PC-3 (cell line): Measurements from ENCODE around the gene ACTN1. TPM values are rescaled to one million over a fixed set of nuclear protein-coding genes. Genes with fewer than 3 reads are reported as not detected.

Source experiments
- ATAC-seq: fragments of 200-7000 bp; cut with Tn5 transposase; 2 replicates; pipeline ENCODE4 v1.9.1; 2020; ENCODE audit warnings: mild to moderate bottlenecking, moderate library complexity
- BruUV-seq: library from RNA; stranded (reverse); fragments of 400-500 nt; replicated peaks from 2 replicates; lab custom pipeline; 2021; lab: Mats Ljungman, UMichigan
- CTCF ChIA-PET: fragments of 300-600 bp; sonication (Branson Sonifier 250); formaldehyde crosslinking; loops from one replicate; lab custom pipeline; 2022; ENCODE audit warnings: antibody characterized with exemption; lab: Charles Lee
- POLR2A ChIA-PET: fragments of 300-600 bp; sonication (Branson Sonifier 250); formaldehyde crosslinking; loops from one replicate; lab custom pipeline; 2022; ENCODE audit warnings: antibody characterized with exemption; ENCODE audit not compliant: unreplicated experiment; lab: Charles Lee
- DNase-seq: peaks from one replicate; pipeline ENCODE4 v3.0.0-alpha.2; 2015
- H2AFZ ChIP-seq: fragments of 300-600 bp; sonication (generic); 2 replicates; pipeline ENCODE4 v1.6.0; 2016; ENCODE audit warnings: antibody characterized with exemption, low read length
- H3F3A ChIP-seq: fragments of 300-600 bp; sonication (generic); one replicate; pipeline ENCODE4 v1.6.0; 2017; ENCODE audit warnings: antibody characterized with exemption, low read length, control low read depth, mild to moderate bottlenecking; ENCODE audit not compliant: unreplicated experiment
- H3K27ac ChIP-seq: fragments of 300-600 bp; sonication (generic); 2 replicates; pipeline ENCODE4 v1.5.1; 2016; ENCODE audit warnings: mild to moderate bottlenecking, low read length
- H3K27me3 ChIP-seq: fragments of 300-600 bp; sonication (generic); 2 replicates; pipeline ENCODE4 v1.6.1; 2016; ENCODE audit warnings: low read length, mixed read lengths
- H3K36me3 ChIP-seq: fragments of 300-600 bp; sonication (generic); 2 replicates; pipeline ENCODE4 v1.6.1; 2016; ENCODE audit warnings: low read depth, mixed run types, low read length, mixed read lengths
- H3K4me1 ChIP-seq: fragments of 300-600 bp; sonication (generic); 2 replicates; pipeline ENCODE4 v1.5.1; 2016; ENCODE audit warnings: low read length; ENCODE audit not compliant: insufficient read depth
- H3K4me2 ChIP-seq: fragments of 300-600 bp; sonication (generic); 2 replicates; pipeline ENCODE4 v1.6.0; 2016; ENCODE audit warnings: low read length
- H3K4me3 ChIP-seq: fragments of 300-600 bp; sonication (generic); 2 replicates; pipeline ENCODE4 v1.5.1; 2016; ENCODE audit warnings: mild to moderate bottlenecking, low read length, mixed read lengths
- H3K79me2 ChIP-seq: fragments of 300-600 bp; sonication (generic); 2 replicates; pipeline ENCODE4 v1.6.1; 2017; ENCODE audit warnings: low read length, mixed read lengths
- H3K9ac ChIP-seq: fragments of 300-600 bp; sonication (generic); 2 replicates; pipeline ENCODE4 v1.6.0; 2016; ENCODE audit warnings: mild to moderate bottlenecking, low read length
- H3K9me2 ChIP-seq: fragments of 300-600 bp; sonication (generic); replicated peaks from 2 replicates; pipeline ENCODE4 v1.6.1; 2016; ENCODE audit warnings: mixed run types, low read length, mixed read lengths
- H3K9me3 ChIP-seq: fragments of 300-600 bp; sonication (generic); 2 replicates; pipeline ENCODE4 v1.6.1; 2016; ENCODE audit warnings: low read length, mixed read lengths
- H4K20me1 ChIP-seq: fragments of 300-600 bp; sonication (generic); 2 replicates; pipeline ENCODE4 v1.6.1; 2016; ENCODE audit warnings: low read length, mixed read lengths
- EZH2 ChIP-seq: fragments of 300-600 bp; sonication (generic); IDR thresholded peaks from one replicate; pipeline ENCODE4 v1.6.1; 2017; ENCODE audit warnings: antibody characterized with exemption, mild to moderate bottlenecking, low read length; ENCODE audit not compliant: unreplicated experiment
- EZH2phosphoT487 ChIP-seq: fragments of 300-600 bp; sonication (generic); IDR thresholded peaks from 2 replicates; pipeline ENCODE4 v1.6.1; 2018; ENCODE audit warnings: mild to moderate bottlenecking, antibody characterized with exemption, low read length, borderline replicate concordance
- intact Hi-C: fragments of 100-400 bp; cut with micrococcal nuclease; formaldehyde crosslinking; loops from 2 replicates; pipeline ENCODE4 v1.9.0; 2023
- total RNA-seq: library from RNA; depleted of rRNA; stranded (reverse); fragments of >200 nt; gene quantifications from 2 replicates; pipeline ENCODE4 v1.2.3, GENCODE V29; 2014
- TF ChIP-seq, protein P1 (sequence below): fragments of 300-600 bp; sonication (generic); conservative IDR thresholded peaks from 2 replicates; pipeline ENCODE4 v1.5.1; 2017; ENCODE audit warnings: antibody characterized with exemption, low read depth, mild to moderate bottlenecking, low read length

Gene ACTN1
- total RNA-seq, 1 experiment from 2014 or later, result 303 TPM

DNA sequence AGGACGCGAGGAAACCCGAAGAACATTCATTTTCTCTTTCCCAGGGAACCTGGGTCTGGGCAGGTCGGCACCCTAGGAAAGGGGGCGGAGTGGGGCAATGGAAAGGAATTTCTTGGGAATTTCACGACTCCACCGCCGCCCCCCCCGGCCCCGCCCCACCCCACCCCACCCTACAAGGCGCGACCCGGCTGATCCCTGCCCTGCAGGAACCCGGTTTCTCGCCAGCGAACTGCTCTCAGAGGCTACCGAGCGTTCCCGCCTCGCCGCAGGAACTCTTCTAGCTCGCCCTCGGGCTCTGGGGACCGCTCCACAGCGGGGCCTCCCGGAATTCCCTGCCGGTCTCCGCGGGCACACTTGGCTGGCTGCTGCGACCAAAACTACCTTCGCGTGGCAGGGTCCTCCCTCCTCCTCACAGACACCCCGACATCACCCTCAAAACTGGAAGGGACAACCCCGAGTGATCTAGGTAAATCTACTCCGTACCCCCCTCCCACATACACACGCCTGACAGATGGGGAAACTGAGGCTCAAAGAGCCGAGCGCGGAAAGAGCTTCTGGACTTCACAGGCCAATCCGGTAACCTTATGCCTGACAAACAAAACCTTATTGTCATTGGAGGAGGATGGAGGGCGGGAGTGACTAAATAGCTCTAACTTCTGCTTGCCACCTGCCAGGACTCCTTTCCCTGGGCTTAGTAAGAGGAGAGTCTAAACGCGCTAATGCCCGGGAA, 785 bp upstream of the ACTN1 start:
- peaks cover 45% of the 10 kb centered on the region for H3K79me2 ChIP-seq
- H3K27ac ChIP-seq, result peak overlapping the region; percentile 69
- H3K4me2 ChIP-seq, result peak overlapping the region; percentile 90
- peaks cover 34% of the 10 kb centered on the region for H3K4me1 ChIP-seq
- ATAC-seq (peak; percentile 14), DNase-seq (peak; percentile 75)
- no peaks in the 10 kb centered on the region for H3F3A ChIP-seq
- H3K4me3 ChIP-seq, result peak overlapping the region; percentile 98
- H3K9me3 ChIP-seq, result no peaks in the 10 kb centered on the region
- peaks cover 14% of the 10 kb centered on the region for H3K36me3 ChIP-seq
- H2AFZ ChIP-seq, result peak overlapping the region; percentile 95
- POLR2A ChIA-PET, result interaction anchor here (0.5 to 1.4 kb wide), 7 partner anchors 22 to 418 kb away, joined by 3 to 11 read pairs (median 5); partner anchors contain the start of genes ERH and SLC39A9
- peak overlapping the region; percentile 69 for H3K9ac ChIP-seq
- TSS peak; percentile 34 for BruUV-seq
- CTCF ChIA-PET, result interaction anchor here (1.0 to 1.3 kb wide), 4 partner anchors 69 to 127 kb away, joined by 3 to 5 read pairs (median 4); no protein-coding TSS in a partner anchor
- no peaks in the 10 kb centered on the region for H3K9me2 ChIP-seq
- H3K27me3 ChIP-seq, result no peaks in the 10 kb centered on the region
- intact Hi-C loops, result loop anchor here (1.0 to 10.0 kb wide), 7 partner anchors 25 to 418 kb away; partner anchors contain the start of genes ERH, EXD2 and SLC39A9
- TF ChIP-seq, protein P1, sequence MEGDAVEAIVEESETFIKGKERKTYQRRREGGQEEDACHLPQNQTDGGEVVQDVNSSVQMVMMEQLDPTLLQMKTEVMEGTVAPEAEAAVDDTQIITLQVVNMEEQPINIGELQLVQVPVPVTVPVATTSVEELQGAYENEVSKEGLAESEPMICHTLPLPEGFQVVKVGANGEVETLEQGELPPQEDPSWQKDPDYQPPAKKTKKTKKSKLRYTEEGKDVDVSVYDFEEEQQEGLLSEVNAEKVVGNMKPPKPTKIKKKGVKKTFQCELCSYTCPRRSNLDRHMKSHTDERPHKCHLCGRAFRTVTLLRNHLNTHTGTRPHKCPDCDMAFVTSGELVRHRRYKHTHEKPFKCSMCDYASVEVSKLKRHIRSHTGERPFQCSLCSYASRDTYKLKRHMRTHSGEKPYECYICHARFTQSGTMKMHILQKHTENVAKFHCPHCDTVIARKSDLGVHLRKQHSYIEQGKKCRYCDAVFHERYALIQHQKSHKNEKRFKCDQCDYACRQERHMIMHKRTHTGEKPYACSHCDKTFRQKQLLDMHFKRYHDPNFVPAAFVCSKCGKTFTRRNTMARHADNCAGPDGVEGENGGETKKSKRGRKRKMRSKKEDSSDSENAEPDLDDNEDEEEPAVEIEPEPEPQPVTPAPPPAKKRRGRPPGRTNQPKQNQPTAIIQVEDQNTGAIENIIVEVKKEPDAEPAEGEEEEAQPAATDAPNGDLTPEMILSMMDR, result no peak
- TF ChIP-seq EZH2 (no peak), EZH2phosphoT487 (no peak)
- peaks cover 26% of the 10 kb centered on the region for H4K20me1 ChIP-seq

DNA sequence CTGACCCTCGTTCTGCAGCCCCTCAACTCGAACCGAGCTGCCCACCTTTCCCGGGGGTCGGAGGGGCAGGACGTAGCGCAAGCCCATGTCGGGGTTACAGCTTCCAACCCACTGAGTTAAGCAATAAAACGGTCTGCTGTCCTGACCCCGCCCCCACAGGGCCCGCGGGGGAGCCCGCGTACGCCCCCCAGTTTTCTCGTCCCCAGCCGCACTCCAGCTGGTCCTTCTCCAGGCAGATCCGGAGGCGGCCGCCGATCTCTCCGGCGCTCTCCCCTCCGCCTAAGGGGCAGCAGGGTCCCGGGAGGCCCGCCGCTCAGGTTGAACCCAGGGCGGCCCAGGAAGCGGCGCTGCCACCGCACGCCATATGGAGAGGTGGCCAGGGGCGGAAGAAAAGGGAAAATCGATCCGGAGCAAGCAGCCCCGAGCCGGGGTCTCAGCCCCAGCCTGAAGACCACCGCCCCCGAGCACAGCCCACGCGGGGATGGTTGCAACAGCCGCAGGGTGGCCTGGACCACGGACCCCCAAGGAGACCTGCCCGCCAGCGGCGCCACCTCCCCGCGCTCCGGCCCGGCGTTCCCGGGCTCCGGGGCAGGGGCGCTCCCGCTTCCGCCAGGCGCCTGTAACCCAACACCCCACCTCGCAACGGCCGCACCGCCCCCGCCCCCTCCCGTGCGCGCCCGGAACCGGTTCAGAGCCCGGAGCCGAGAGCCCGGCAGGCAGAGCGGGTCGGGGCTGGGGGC, 760 bp downstream of the ACTN1 start:
- BruUV-seq, result TSS peak; percentile 87
- H2AFZ ChIP-seq, result peak overlapping the region; percentile 39; the same call in 1 of the 2 replicates
- H3F3A ChIP-seq, result no peaks in the 10 kb centered on the region
- H3K4me3 ChIP-seq, result peak overlapping the region; percentile 98
- H3K27ac ChIP-seq, result peak overlapping the region; percentile 96
- CTCF ChIA-PET, result interaction anchor here (0.6 to 1.1 kb wide), 2 partner anchors 26 to 112 kb away, joined by 3 to 7 read pairs; no protein-coding TSS in a partner anchor
- H3K9me3 ChIP-seq, result no peaks in the 10 kb centered on the region
- H4K20me1 ChIP-seq, result peaks cover 40% of the 10 kb centered on the region
- POLR2A ChIA-PET, result interaction anchor here (0.6 to 1.0 kb wide), 4 partner anchors 25 to 185 kb away, joined by 3 to 5 read pairs (median 4); partner anchors contain the start of gene ZFP36L1
- H3K4me1 ChIP-seq, result peaks cover 40% of the 10 kb centered on the region
- H3K36me3 ChIP-seq, result peaks cover 28% of the 10 kb centered on the region
- peak overlapping the region; percentile 98 for H3K9ac ChIP-seq
- H3K27me3 ChIP-seq, result no peaks in the 10 kb centered on the region
- peak overlapping the region; percentile 90 for H3K4me2 ChIP-seq
- no peaks in the 10 kb centered on the region for H3K9me2 ChIP-seq
- intact Hi-C loops, result loop anchor here (5.0 to 10.0 kb wide), 2 partner anchors 129 to 216 kb away; partner anchors contain the start of gene EXD2
- DNase-seq (peak; percentile 64), ATAC-seq (peak; percentile 37)
- H3K79me2 ChIP-seq, result peaks cover 61% of the 10 kb centered on the region
- TF ChIP-seq EZH2, result no peak
- TF ChIP-seq, protein P1, result peak; percentile 22; the same call in 1 of the 2 replicates
